Measurements from ENCODE around the gene GALR2.
"Not testable (repeated sequence)": the region's sequence is repeated elsewhere in the genome, so short reads cannot be mapped to it uniquely, and the experiment has no call there.

The GALR2 gene

GRCh38 chr17:76071531-76072147, 2.9 kb upstream of the GALR2 start:
- Mint-ChIP-seq H3K4me1 (peaks cover 36% of the 10 kb centered on the region), H3K9me3 (no peaks in the 10 kb centered on the region), H3K27ac (peak overlapping the region; percentile 99), H3K36me3 (peaks cover 4% of the 10 kb centered on the region), H3K27me3 (peaks cover 12% of the 10 kb centered on the region), H3K4me3 (peak overlapping the region; percentile 97)

DNA sequence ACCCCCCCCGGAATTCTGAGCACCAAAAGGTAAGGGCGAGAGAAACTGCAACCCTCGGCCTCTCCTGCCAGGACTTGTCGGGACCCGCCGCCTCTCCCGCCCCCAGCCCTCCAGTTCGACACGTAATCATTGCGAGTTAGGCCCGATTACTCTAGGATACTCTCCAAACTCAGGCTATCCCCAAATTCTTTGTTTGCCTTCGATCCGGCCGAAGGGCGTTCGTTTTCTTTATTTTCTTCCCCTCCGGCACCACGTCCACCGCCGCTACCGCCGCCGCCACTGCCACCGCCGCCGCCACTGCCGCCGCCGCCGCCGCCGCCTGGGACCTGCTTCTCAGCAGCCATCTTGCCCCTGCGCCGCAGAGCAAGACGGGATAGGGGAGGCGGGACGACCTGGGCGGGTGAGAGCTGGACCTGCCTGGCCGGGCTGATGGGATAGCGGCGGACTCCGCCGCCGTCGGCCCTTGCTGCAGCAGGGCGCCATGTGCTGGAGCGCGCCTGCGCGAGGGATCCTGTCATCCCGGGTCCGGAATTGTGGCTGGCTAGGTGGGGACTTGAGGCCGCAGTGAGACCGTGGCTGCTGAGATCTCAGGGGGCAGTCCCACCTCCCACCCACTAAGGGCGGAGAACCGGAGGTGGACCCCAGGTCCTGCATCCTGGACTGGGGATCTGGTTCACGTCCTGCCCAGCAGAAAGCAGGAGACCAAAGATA, 2.3 kb upstream of the GALR2 start, which contains the start of gene SRP68:
Gene SRP68 (minus strand): TSS at position 370 of the 711 bp plus-strand sequence. CDS start 26 bp downstream, at position 344.
- Mint-ChIP-seq H3K27me3 (peaks cover 14% of the 10 kb centered on the region), H3K9me3 (no peaks in the 10 kb centered on the region), H3K4me1 (peaks cover 43% of the 10 kb centered on the region), H3K36me3 (peaks cover 2% of the 10 kb centered on the region), H3K27ac (peak within 1 kb of the TSS; percentile 99), H3K4me3 (peak within 1 kb of the TSS; percentile 97)

- Mint-ChIP-seq H3K9me3 (no peaks in the 10 kb centered on the region), H3K4me3 (peak overlapping the region; percentile 82), H3K4me1 (peaks cover 52% of the 10 kb centered on the region), H3K27ac (peak overlapping the region; percentile 12), H3K36me3 (no peaks in the 10 kb centered on the region), H3K27me3 (peaks cover 15% of the 10 kb centered on the region)
Measured at GRCh38 chr17:76075364-76076145, 974 bp downstream of the GALR2 start.

DNA sequence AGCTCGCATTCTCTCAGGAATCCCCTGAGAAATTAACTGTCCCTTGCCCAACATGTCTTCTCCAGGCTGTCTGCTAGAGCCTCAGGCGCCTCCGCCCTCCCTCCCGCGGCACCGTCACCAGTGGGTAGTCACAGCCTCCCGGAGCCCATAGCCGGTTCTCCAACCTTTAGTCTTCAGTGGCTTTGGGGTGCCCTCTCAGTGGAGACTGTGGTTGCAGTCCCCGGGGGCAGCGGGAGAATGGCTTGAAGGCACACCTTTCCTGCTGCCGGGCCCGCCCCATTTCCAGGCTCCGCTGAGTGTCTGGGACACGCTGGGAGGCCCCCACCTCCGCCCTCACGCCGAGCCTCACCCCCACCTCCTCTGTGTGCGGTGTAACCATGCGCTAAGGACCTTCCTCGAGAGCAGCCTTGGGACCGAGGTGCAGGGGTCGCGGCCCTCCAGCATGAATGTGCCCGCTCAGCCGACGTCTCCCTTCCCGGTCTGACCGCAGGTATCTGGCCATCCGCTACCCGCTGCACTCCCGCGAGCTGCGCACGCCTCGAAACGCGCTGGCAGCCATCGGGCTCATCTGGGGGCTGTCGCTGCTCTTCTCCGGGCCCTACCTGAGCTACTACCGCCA, 1.7 kb downstream of the GALR2 start:
- H3K27ac Mint-ChIP-seq: no peak overlapping the region
- peaks cover 46% of the 10 kb centered on the region for H3K4me1 Mint-ChIP-seq

GRCh38 chr17:76076765-76077583, 2.4 kb downstream of the GALR2 start:
- peak overlapping the region; percentile 25 for H3K27ac Mint-ChIP-seq
- peaks cover 39% of the 10 kb centered on the region for H3K4me1 Mint-ChIP-seq
- H3K27me3 Mint-ChIP-seq: peaks cover 15% of the 10 kb centered on the region
- no peaks in the 10 kb centered on the region for H3K9me3 Mint-ChIP-seq
- H3K36me3 Mint-ChIP-seq: no peaks in the 10 kb centered on the region
- peak overlapping the region; percentile 81 for H3K4me3 Mint-ChIP-seq

More for the DNA sequence above, 1.7 kb downstream of the GALR2 start:
- Mint-ChIP-seq H3K4me3 (peak overlapping the region; percentile 81), H3K27me3 (peaks cover 15% of the 10 kb centered on the region), H3K9me3 (no peaks in the 10 kb centered on the region), H3K36me3 (no peaks in the 10 kb centered on the region)

DNA sequence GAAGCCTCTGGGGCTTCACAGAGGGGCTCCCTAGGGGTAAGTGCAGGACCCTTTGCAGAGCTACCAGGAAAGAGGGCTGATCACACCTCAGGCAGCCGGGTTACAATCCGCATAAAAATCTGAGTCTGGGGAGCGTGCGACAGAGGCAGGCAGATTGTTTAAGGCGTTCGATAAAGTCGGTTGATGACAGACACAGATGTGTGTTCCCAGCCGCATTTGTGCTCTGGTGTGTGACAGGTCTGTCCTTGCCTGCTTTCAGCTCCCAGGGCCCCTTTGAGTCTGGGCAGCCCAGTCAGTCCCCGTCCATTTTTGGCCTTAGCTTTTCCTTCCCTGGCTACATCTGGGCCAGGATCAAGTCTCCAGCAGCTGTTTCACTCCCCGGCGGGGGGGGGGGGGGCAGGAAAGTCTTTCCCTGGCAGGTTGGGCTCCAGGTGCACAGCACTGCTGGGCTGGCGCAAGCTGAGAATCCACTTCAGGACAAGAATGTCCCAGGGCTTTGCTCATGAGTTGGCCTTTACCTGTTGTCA, 3.1 kb downstream of the GALR2 start:
- no peaks in the 10 kb centered on the region for H3K36me3 Mint-ChIP-seq
- H3K4me3 Mint-ChIP-seq: no peak overlapping the region
- no peak overlapping the region for H3K27ac Mint-ChIP-seq
- no peaks in the 10 kb centered on the region for H3K9me3 Mint-ChIP-seq
- H3K27me3 Mint-ChIP-seq: peaks cover 15% of the 10 kb centered on the region
- H3K4me1 Mint-ChIP-seq: peaks cover 39% of the 10 kb centered on the region

- H3K27ac Mint-ChIP-seq, H3K36me3 Mint-ChIP-seq, H3K9me3 Mint-ChIP-seq: not testable (repeated sequence)
- peaks cover 39% of the 10 kb centered on the region for H3K4me1 Mint-ChIP-seq
- H3K4me3 Mint-ChIP-seq: peak overlapping the region; percentile 15
- H3K27me3 Mint-ChIP-seq: peaks cover 15% of the 10 kb centered on the region
Measured at GRCh38 chr17:76078370-76078769, 3.8 kb downstream of the GALR2 start.

DNA sequence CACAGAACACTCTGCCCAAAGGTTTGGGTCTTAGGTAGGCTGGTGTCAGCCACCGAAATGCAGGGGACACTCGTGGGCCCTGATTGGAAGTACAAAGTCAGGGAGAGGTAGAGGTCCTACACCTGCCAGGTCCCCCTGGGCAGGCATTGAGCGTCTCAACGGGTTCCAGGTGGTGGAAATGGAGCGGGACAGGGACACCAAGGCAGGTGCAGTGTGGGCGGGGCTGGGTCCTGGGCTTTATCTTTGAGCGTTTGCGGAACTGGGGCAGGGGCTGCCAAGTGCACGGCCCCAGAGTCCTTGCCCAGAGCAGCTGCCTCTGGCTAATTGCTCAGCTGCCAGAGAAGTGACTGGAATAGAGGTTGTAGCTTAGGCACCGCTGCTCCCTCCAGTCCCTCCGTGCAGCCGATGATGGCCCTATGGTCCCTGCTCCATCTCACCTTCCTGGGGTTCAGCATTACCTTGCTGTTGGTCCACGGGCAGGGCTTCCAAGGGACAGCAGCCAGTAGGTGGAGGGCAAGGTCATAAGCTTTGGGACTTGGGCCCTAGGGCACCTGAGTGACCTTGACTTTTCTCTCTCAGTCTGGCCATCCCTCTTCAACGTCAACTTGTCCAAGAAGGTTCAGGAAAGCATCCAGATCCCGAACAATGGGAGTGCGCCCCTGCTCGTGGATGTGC, 4.4 kb downstream of the GALR2 start, which contains the start of gene ZACN:
Gene ZACN (plus strand): TSS at position 323 of the 675 bp plus-strand sequence. CDS start 83 bp downstream, at position 406.
- Mint-ChIP-seq H3K9me3 (no peaks in the 10 kb centered on the region), H3K27me3 (peaks cover 13% of the 10 kb centered on the region), H3K36me3 (no peaks in the 10 kb centered on the region), H3K4me1 (peaks cover 39% of the 10 kb centered on the region), H3K4me3 (peak within 1 kb of the TSS; percentile 15), H3K27ac (no peak within 1 kb of the TSS)

GRCh38 chr17:76079535-76079955, 5.0 kb downstream of the GALR2 start:
- Mint-ChIP-seq H3K36me3 (peaks cover under 1% of the 10 kb centered on the region), H3K27ac (no peak overlapping the region), H3K9me3 (no peaks in the 10 kb centered on the region), H3K27me3 (peaks cover 13% of the 10 kb centered on the region), H3K4me1 (peaks cover 39% of the 10 kb centered on the region), H3K4me3 (no peak overlapping the region)

- H3K4me3 Mint-ChIP-seq: no peak overlapping the region
- peaks cover 3% of the 10 kb centered on the region for H3K36me3 Mint-ChIP-seq
- peaks cover 9% of the 10 kb centered on the region for H3K27me3 Mint-ChIP-seq
- H3K9me3 Mint-ChIP-seq: no peaks in the 10 kb centered on the region
- peaks cover 34% of the 10 kb centered on the region for H3K4me1 Mint-ChIP-seq
- H3K27ac Mint-ChIP-seq: no peak overlapping the region
Measured at GRCh38 chr17:76079956-76080767, 5.6 kb downstream of the GALR2 start.

DNA sequence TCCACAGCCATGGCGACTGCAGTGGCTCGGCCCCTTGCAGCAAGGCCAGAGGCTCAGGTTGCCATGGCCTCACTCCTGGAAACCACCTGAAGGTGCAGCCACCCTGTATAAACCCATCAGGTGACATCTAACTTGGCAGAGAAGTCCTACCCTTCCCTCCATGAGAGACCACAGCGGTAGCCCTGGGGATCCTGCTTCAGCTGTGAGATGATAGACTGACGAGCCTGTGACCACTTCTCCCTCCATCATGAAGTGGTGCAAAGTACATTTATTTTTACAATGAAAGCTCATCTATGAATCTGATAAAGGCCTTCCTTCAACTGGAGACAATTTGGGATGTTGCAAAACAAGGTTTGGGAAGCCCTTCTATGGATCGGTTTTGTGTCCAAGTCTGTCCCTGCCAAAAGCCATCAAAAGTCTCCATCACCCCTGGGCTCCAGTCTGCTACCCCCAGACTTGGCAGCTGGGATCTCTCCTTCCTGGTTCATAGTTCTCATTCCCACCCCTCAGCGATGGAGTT, 6.2 kb downstream of the GALR2 start:
- Mint-ChIP-seq H3K36me3 (peaks cover 3% of the 10 kb centered on the region), H3K4me1 (peaks cover 28% of the 10 kb centered on the region), H3K27me3 (peaks cover 4% of the 10 kb centered on the region), H3K4me3 (no peak overlapping the region), H3K9me3 (no peaks in the 10 kb centered on the region), H3K27ac (no peak overlapping the region)

DNA sequence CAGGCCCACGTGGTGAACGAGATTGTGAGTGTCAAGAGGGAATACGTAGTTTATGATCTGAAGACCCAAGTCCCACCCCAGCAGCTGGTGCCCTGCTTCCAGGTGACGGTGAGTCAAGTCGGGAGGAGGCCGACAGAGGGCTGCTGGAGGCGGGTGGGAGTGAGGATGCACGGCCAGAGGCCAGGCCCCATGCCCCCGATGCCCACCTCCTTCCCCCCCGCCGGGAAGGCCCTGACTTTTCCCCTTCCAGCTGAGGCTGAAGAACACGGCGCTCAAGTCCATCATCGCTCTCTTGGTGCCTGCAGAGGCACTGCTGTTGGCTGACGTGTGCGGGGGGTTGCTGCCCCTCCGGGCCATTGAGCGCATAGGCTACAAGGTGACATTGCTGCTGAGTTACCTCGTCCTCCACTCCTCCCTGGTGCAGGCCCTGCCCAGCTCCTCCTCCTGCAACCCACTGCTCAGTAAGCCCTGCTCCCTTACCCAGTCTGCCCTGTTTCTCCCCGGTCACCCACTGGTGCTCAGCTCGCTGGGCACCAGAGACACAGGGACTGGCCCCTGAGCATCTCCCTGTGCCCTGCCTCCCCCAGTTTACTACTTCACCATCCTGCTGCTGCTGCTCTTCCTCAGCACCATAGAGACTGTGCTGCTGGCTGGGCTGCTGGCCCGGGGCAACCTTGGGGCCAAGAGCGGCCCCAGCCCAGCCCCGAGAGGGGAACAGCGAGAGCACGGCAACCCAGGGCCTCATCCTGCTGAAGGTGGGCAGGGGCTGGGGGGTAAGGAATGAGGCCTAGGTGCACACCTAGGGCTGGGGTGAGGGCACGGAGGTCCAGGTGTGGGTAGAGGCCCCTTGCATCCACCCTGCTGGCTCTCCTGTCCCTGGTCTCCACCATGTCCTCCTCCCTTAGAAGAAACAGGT, 7.0 kb downstream of the GALR2 start:
- Mint-ChIP-seq H3K4me3 (no peak overlapping the region), H3K27ac (no peak overlapping the region), H3K27me3 (peaks cover 3% of the 10 kb centered on the region), H3K9me3 (no peaks in the 10 kb centered on the region), H3K36me3 (peaks cover 3% of the 10 kb centered on the region), H3K4me1 (peaks cover 28% of the 10 kb centered on the region)
